ENCODE measurements around the gene RBPMS2.

- TF ChIP-seq CTCF (IDR thresholded peaks at IDR 0.05; ENCODE audit: borderline replicate concordance, extremely low read depth, low read length, poor library complexity, severe bottlenecking): no peak
- TF ChIP-seq EZH2 (IDR thresholded peaks at IDR 0.05; ENCODE audit: borderline replicate concordance, low read depth, low read length, severe bottlenecking): no peak
Observed at GRCh38 chr15:64753480-64754185, 21.8 kb downstream of the RBPMS2 start.

Data from DND-41 (cell line).